Measurements from ENCODE around the gene MGMT. TPM values are rescaled to one million over a fixed set of nuclear protein-coding genes. Genes with fewer than 3 reads are reported as not detected.

MGMT gene
- total RNA-seq, 1 donor from 2014 or later = 19.4 TPM

DNA sequence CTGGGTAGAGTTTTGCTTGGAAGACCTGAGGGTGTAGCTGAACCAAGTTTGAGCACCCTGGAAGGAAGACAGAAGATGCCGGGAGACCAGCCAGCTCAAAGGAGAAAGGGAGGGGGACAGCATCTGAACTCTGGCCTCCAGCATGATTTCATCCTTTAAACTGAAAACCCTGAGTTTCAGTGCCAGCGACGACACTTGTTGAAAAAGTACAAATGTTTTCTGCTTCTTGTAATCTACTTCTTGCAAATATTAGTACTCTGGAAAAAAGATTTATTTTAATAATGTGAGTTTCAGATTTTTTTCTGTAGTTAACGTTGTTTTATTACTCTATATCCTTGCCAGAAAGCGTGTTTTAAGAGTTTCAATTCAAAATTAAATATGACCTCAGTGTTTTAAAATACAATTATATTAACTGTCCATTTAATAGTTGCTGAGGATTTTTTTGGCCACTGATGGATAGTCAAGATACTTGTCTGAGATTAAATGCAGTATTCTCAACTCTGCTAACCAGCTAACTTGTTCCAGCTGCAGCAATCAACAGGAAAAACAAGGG lies 227.7 kb downstream of the MGMT start:
- H3K36me3 ChIP-seq = no peaks in the 10 kb centered on the region
- no peaks in the 10 kb centered on the region for H3K27me3 ChIP-seq
- TF ChIP-seq CTCF (IDR thresholded peaks at IDR 0.05) = no peak
- DNase-seq = no peak
- no peaks in the 10 kb centered on the region for H3K9me3 ChIP-seq
- no peak for ATAC-seq
- no peak overlapping the region for H3K27ac ChIP-seq
- no peak overlapping the region for H3K4me3 ChIP-seq
- H3K4me1 ChIP-seq = no peaks in the 10 kb centered on the region
- intact Hi-C loops (cut with DNase I) = no loop called here

GRCh38 chr10:129695671-129696070 lies 228.6 kb downstream of the MGMT start:
- TF ChIP-seq CTCF (IDR thresholded peaks at IDR 0.05) = no peak

DNA sequence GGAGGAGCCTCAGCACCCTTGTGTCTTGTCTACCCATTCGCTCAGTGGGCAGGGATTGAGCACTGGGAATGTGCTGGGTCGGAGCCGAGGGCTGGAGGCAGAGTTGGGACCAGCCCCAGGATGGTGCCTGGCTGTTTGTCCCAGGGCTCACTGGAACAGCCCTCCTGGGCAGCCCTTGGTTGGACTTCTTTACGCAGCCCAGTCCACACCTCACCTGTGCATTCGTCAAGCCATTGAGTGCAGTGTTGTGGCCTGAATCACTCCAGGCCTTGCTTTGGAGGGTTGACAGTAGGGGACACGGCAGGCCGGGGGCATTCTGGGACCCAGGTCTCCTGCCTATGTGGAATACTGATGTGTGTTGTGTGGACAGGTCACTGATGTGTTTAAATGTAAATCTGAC lies 229.6 kb downstream of the MGMT start:
- intact Hi-C loops (cut with DNase I) = no loop called here
- H3K27me3 ChIP-seq = no peaks in the 10 kb centered on the region
- no peak overlapping the region for H3K4me3 ChIP-seq
- no peak for ATAC-seq
- H3K9me3 ChIP-seq = no peaks in the 10 kb centered on the region
- H3K4me1 ChIP-seq = no peaks in the 10 kb centered on the region
- no peak for TF ChIP-seq CTCF (IDR thresholded peaks at IDR 0.05)
- no peak for DNase-seq
- H3K36me3 ChIP-seq = no peaks in the 10 kb centered on the region
- no peak overlapping the region for H3K27ac ChIP-seq

More at GRCh38 chr10:129695671-129696070, 228.6 kb downstream of the MGMT start:
- ATAC-seq (no peak), DNase-seq (no peak)
- H3K27ac ChIP-seq = no peak overlapping the region
- no peaks in the 10 kb centered on the region for H3K36me3 ChIP-seq
- no peaks in the 10 kb centered on the region for H3K9me3 ChIP-seq
- H3K4me3 ChIP-seq = no peak overlapping the region
- H3K4me1 ChIP-seq = no peaks in the 10 kb centered on the region
- intact Hi-C loops (cut with DNase I) = no loop called here
- H3K27me3 ChIP-seq = no peaks in the 10 kb centered on the region

GRCh38 chr10:129697463-129698247 lies 230.6 kb downstream of the MGMT start:
- no peaks in the 10 kb centered on the region for H3K4me1 ChIP-seq
- DNase-seq = no peak
- intact Hi-C loops (cut with DNase I) = no loop called here
- no peaks in the 10 kb centered on the region for H3K27me3 ChIP-seq
- H3K36me3 ChIP-seq = no peaks in the 10 kb centered on the region
- ATAC-seq = no peak
- H3K4me3 ChIP-seq = no peak overlapping the region
- no peaks in the 10 kb centered on the region for H3K9me3 ChIP-seq
- TF ChIP-seq CTCF (IDR thresholded peaks at IDR 0.05) = no peak
- no peak overlapping the region for H3K27ac ChIP-seq

DNA sequence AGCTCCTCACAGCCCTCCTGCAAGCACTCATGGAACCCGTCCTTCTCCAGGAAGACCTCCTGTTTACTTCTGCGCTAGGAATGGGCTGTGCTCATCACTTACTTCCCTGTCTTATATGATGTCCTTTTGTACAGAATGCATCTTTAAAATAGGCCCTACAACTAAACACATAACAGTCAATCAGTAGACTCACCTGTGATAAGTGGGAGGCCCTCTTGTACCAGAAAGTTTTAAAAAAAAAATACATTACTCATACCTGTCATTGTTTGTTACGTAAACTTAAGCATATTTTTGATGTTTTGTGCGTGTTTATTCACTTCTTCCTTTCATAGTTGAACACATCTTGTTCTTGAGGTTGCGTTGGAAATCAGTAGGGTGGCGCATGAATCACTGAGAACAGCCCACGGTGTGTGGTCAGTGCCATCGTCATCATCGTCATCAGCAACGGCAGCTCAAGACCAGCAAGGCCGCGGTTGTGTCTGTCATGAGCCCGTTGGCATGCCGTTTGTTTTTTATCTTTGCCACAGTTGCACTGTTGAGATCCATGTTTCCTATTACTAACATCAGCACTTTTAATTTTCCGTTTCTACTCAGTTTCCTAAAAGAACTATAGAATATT lies 232.8 kb downstream of the MGMT start:
- H3K27me3 ChIP-seq = no peaks in the 10 kb centered on the region
- no peak for ATAC-seq
- H3K27ac ChIP-seq = no peak overlapping the region
- no peak for TF ChIP-seq CTCF (IDR thresholded peaks at IDR 0.05)
- intact Hi-C loops (cut with DNase I) = no loop called here
- H3K4me3 ChIP-seq = no peak overlapping the region
- H3K4me1 ChIP-seq = no peaks in the 10 kb centered on the region
- H3K9me3 ChIP-seq = no peaks in the 10 kb centered on the region
- no peaks in the 10 kb centered on the region for H3K36me3 ChIP-seq
- no peak for DNase-seq
